Effector memory CD8-positive, alpha-beta T cell (primary cell): ENCODE data around the gene GLTP.
"Not testable (repeated sequence)": the region's sequence is repeated elsewhere in the genome, so short reads cannot be mapped to it uniquely, and the experiment has no call there.

Experiments
- ATAC-seq: fragments of 150-1000 bp; cut with Tn5 transposase; replicated peaks from 2 replicates; pipeline ENCODE4 v1.10.0; 2021; ENCODE audit warnings: mild to moderate bottlenecking, moderate library complexity
- DNase-seq, 3 experiments: peaks; one replicate each; pipeline ENCODE4 v3.0.0; 2021
- H3K27ac Mint-ChIP-seq, 2 donors: one replicate each; pipeline ENCODE4 v1.8.0; 2022; ENCODE audit warnings: mild to moderate bottlenecking in 2 of 2, mixed read lengths in 2 of 2, moderate library complexity in 2 of 2
- H3K27me3 Mint-ChIP-seq, 2 donors: one replicate each; pipeline ENCODE4 v1.8.0; 2022; ENCODE audit warnings: mixed read lengths in 2 of 2
- H3K36me3 Mint-ChIP-seq: one replicate; pipeline ENCODE4 v1.8.0; 2022; ENCODE audit warnings: mild to moderate bottlenecking, moderate library complexity, mixed read lengths; ENCODE audit not compliant: insufficient read depth
- H3K4me1 Mint-ChIP-seq, 2 donors: one replicate each; pipeline ENCODE4 v1.8.0; 2022; ENCODE audit warnings: low read depth in 2 of 2, mixed read lengths in 2 of 2
- H3K4me3 Mint-ChIP-seq, 2 donors: one replicate each; pipeline ENCODE4 v1.8.0; 2022; ENCODE audit warnings: mild to moderate bottlenecking in 2 of 2, mixed read lengths in 2 of 2, moderate library complexity in 2 of 2
- H3K9me3 Mint-ChIP-seq, 2 donors: one replicate each; pipeline ENCODE4 v1.8.0; 2022; ENCODE audit warnings: mixed read lengths in 2 of 2

The GLTP gene

DNA sequence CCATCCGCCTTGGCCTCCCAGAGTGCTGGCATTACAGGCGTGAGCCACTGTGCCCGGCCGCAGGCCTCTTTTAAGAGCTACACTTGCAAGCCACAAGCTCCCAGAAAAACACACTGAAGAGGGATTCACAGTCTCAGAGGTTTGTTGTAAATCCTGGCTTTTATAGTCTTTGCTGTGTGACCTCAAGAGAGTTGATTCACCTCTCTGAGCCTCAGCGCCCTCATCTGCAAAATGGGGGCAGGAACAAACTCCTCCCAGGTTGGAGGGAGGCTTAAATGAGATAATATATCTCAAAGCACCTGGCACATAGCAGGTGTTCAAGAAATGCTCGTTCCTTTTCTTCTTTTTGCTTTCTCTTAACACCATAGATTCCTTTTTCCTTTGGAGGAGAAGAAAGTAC is 15.8 kb upstream of the GLTP start:
- H3K4me1 Mint-ChIP-seq, result peaks cover 24 to 34% of the 10 kb centered on the region in 2 donors
- no peaks in the 10 kb centered on the region for H3K27me3 Mint-ChIP-seq
- H3K36me3 Mint-ChIP-seq, result peaks cover 2% of the 10 kb centered on the region
- no peak overlapping the region for H3K27ac Mint-ChIP-seq
- DNase-seq, result no peak
- no peaks in the 10 kb centered on the region for H3K9me3 Mint-ChIP-seq
- ATAC-seq, result no peak
- no peak overlapping the region for H3K4me3 Mint-ChIP-seq

GRCh38 chr12:109894939-109895338 is 14.6 kb upstream of the GLTP start:
- no peaks in the 10 kb centered on the region for H3K9me3 Mint-ChIP-seq
- ATAC-seq, result no peak
- H3K4me1 Mint-ChIP-seq, result peaks cover 13 to 27% of the 10 kb centered on the region in 2 donors
- no peak overlapping the region for H3K27ac Mint-ChIP-seq
- H3K36me3 Mint-ChIP-seq, result peaks cover 3% of the 10 kb centered on the region
- no peaks in the 10 kb centered on the region for H3K27me3 Mint-ChIP-seq
- no peak for DNase-seq
- no peak overlapping the region for H3K4me3 Mint-ChIP-seq

- peak overlapping the region; percentile 55 to 62 for H3K4me3 Mint-ChIP-seq
- no peaks in the 10 kb centered on the region for H3K27me3 Mint-ChIP-seq
- ATAC-seq (no peak), DNase-seq (no peak)
- H3K36me3 Mint-ChIP-seq, result peaks cover 5% of the 10 kb centered on the region
- peak overlapping the region; percentile 50 to 74 for H3K27ac Mint-ChIP-seq
- no peaks in the 10 kb centered on the region for H3K9me3 Mint-ChIP-seq
- peaks cover 26 to 40% of the 10 kb centered on the region in 2 donors for H3K4me1 Mint-ChIP-seq
Measured at GRCh38 chr12:109893261-109893995, 13.1 kb upstream of the GLTP start.

GRCh38 chr12:109892748-109893147 is 12.4 kb upstream of the GLTP start:
- ATAC-seq (peak; percentile 75), DNase-seq (peak; percentile 12 to 44 (median 23))
- peak overlapping the region; percentile 50 to 74 for H3K27ac Mint-ChIP-seq
- H3K36me3 Mint-ChIP-seq, result peaks cover 5% of the 10 kb centered on the region
- H3K4me3 Mint-ChIP-seq, result peak overlapping the region; percentile 55 to 62
- H3K27me3 Mint-ChIP-seq, result no peaks in the 10 kb centered on the region
- peaks cover 33 to 46% of the 10 kb centered on the region in 2 donors for H3K4me1 Mint-ChIP-seq
- no peaks in the 10 kb centered on the region for H3K9me3 Mint-ChIP-seq

DNA sequence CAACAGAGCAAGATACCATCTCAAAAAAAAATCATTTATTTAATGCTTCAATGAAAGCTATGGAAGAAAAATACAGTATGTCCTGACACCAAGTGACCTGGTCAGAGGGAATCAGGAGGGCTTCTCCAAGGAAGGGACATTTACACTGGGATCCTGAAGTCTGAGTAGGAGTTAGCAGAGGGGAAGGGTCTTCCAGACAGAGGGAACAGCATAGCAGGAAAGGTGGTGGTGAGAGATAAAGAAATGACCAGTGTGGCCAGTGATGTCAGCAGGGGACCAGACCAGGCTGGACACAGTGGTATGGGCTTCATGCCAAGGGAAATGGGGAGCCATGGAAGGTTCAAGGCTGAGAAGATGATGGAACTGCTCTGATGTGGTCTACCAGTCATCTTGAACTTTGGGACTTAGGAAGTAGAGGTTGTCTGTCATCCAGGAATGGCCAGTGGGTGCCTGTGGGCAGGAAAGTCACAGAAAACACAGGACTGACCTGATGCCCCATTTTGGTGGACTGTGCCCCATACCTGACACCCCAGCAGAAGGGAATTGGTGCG is 11.9 kb upstream of the GLTP start:
- Mint-ChIP-seq H3K4me3 (peak overlapping the region; percentile 55 to 62), H3K9me3 (no peaks in the 10 kb centered on the region), H3K27ac (peak overlapping the region; percentile 50 to 74), H3K36me3 (peaks cover 5% of the 10 kb centered on the region), H3K4me1 (peaks cover 37 to 51% of the 10 kb centered on the region in 2 donors), H3K27me3 (no peaks in the 10 kb centered on the region)
- DNase-seq (no peak), ATAC-seq (no peak)

GRCh38 chr12:109891731-109892130 is 11.4 kb upstream of the GLTP start:
- not testable (repeated sequence) for DNase-seq, H3K27me3 Mint-ChIP-seq, ATAC-seq, H3K36me3 Mint-ChIP-seq, H3K9me3 Mint-ChIP-seq
- Mint-ChIP-seq H3K4me3 (peak overlapping the region; percentile 51 to 62), H3K27ac (peak overlapping the region; percentile 50 to 74), H3K4me1 (peaks cover 37 to 51% of the 10 kb centered on the region in 2 donors)

DNA sequence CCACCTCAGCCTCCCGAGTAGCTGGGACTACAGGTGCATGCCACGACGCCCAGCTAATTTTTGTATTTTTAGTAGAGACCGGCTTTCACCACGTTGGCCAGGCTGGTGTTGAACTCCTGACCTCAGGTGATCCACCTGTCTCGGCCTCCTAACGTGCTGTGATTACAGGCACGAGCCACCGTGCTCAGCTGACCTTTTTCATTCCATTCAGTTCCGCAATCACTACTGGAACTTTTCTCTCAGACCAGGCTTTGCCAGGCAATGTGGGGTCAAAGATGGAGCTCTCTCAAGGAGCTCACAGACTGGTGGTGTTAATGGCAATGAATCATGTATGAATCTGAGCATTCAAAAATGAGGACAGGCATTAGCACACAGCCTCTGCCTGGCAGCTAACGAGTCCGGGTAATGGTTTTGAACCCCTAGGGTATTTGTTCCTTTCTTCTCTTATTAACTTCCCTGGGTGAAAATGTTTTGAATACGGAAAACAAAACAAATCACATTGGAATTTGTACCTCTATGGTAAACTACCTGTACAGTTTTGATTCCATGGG is 10.4 kb upstream of the GLTP start:
- Mint-ChIP-seq H3K9me3 (no peaks in the 10 kb centered on the region), H3K27me3 (no peaks in the 10 kb centered on the region), H3K4me3 (no peak overlapping the region), H3K27ac (peak overlapping the region in 1 of 2 donors; percentile 32), H3K4me1 (peaks cover 37 to 51% of the 10 kb centered on the region in 2 donors), H3K36me3 (peaks cover 2% of the 10 kb centered on the region)
- DNase-seq (no peak), ATAC-seq (no peak)

GRCh38 chr12:109888179-109889020 is 8.1 kb upstream of the GLTP start:
- H3K36me3 Mint-ChIP-seq, result peaks cover 2% of the 10 kb centered on the region
- H3K27ac Mint-ChIP-seq, result peak overlapping the region; percentile 98 to 99
- H3K4me3 Mint-ChIP-seq, result peak overlapping the region; percentile 82 to 83
- H3K9me3 Mint-ChIP-seq, result no peaks in the 10 kb centered on the region
- ATAC-seq, result peak; percentile 81
- no peaks in the 10 kb centered on the region for H3K27me3 Mint-ChIP-seq
- DNase-seq, result peak in 1 of 3 experiments; percentile 29
- peaks cover 34 to 47% of the 10 kb centered on the region in 2 donors for H3K4me1 Mint-ChIP-seq

DNA sequence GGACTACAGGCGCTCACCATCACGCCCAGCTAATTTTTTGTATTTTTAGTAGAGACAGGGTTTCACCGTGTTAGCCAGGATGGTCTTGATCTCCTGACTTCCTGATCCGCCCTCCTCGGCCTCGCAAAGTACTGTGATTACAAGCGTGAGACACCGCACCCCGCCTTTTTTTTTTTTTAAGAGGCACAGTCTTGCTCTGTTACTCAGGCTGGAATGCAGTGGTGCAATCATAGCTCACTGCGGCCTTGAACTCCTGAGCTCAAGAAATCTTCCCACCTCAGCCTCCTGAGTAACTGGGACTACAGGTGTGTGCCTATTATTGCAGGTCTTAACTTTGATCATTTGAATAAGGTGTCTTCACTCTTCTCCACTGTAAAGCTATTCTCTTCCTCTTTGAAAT is 5.3 kb upstream of the GLTP start:
- H3K27ac Mint-ChIP-seq, result no peak overlapping the region
- ATAC-seq, result no peak
- peaks cover 33 to 35% of the 10 kb centered on the region in 2 donors for H3K4me1 Mint-ChIP-seq
- H3K27me3 Mint-ChIP-seq, result no peaks in the 10 kb centered on the region
- no peaks in the 10 kb centered on the region for H3K9me3 Mint-ChIP-seq
- peaks cover 6% of the 10 kb centered on the region for H3K36me3 Mint-ChIP-seq
- H3K4me3 Mint-ChIP-seq, result no peak overlapping the region
- DNase-seq, result no peak

DNA sequence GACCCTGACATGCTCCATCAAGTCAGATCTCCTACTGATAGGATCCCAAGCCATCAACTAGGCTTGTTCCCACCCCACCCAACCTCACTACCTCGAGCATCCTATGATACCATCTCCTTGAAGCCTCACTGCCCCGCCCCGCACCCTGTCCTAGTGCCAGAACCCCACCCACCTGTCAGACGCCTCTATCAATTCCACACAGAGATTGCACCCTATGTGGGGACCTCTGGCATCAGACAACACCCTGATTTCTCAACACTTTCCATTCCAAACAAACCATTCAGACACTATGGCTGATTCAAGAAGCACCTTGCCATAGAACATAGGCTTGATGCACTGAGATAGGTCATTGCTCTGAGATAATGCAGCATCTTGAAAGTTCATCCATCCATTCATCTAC is 3.1 kb upstream of the GLTP start:
- Mint-ChIP-seq H3K9me3 (no peaks in the 10 kb centered on the region), H3K27me3 (no peaks in the 10 kb centered on the region), H3K27ac (no peak overlapping the region), H3K36me3 (peaks cover 9% of the 10 kb centered on the region), H3K4me1 (peaks cover 34 to 37% of the 10 kb centered on the region in 2 donors), H3K4me3 (no peak overlapping the region)
- DNase-seq, result no peak
- no peak for ATAC-seq

DNA sequence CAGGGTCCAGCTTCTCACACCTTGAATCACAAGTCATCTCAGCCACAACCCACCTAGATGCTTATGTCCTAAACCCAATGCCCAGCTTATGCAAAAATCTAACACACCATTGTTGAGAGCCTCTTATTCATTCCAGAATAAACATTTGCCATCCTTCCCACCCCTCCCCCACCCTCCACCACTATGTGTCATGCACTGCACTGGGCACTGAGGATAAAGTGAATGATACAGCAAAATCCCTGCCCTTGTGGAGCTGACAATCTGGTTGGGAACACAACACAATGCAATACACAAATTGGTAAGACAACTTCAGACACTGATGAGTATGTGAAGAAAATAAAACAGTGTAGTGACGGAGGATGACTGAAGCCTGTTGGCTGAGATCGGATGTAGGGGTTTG is 1.4 kb upstream of the GLTP start:
- Mint-ChIP-seq H3K27ac (no peak overlapping the region), H3K27me3 (no peaks in the 10 kb centered on the region), H3K36me3 (peaks cover 9% of the 10 kb centered on the region), H3K4me3 (peak overlapping the region in 1 of 2 donors; percentile 100), H3K4me1 (peaks cover 31 to 42% of the 10 kb centered on the region in 2 donors), H3K9me3 (no peaks in the 10 kb centered on the region)
- no peak for ATAC-seq
- no peak for DNase-seq

- Mint-ChIP-seq H3K27ac (peak overlapping the region; percentile 99), H3K4me1 (peaks cover 37 to 48% of the 10 kb centered on the region in 2 donors), H3K9me3 (no peaks in the 10 kb centered on the region), H3K27me3 (no peaks in the 10 kb centered on the region), H3K4me3 (peak overlapping the region; percentile 79 to 100), H3K36me3 (peaks cover 9% of the 10 kb centered on the region)
- DNase-seq (no peak), ATAC-seq (no peak)
Measured at GRCh38 chr12:109880938-109881337, 597 bp upstream of the GLTP start.

GRCh38 chr12:109879351-109880042 is 844 bp downstream of the GLTP start:
- H3K4me1 Mint-ChIP-seq, result peaks cover 51 to 60% of the 10 kb centered on the region in 2 donors
- no peaks in the 10 kb centered on the region for H3K9me3 Mint-ChIP-seq
- peaks cover 12% of the 10 kb centered on the region for H3K36me3 Mint-ChIP-seq
- peak overlapping the region; percentile 99 to 100 for H3K4me3 Mint-ChIP-seq
- no peaks in the 10 kb centered on the region for H3K27me3 Mint-ChIP-seq
- DNase-seq, result peak in 1 of 3 experiments; percentile 13
- ATAC-seq, result no peak
- peak overlapping the region; percentile 99 for H3K27ac Mint-ChIP-seq
